HG03558 (cell line): ENCODE data around the gene LASP1.

Experiments used
- ATAC-seq: cut with Tn5 transposase; IDR thresholded peaks from one replicate; pipeline ENCODE4 v1.9.1; 2021; ENCODE audit warnings: moderate number of reproducible peaks; ENCODE audit not compliant: unreplicated experiment; ENCODE audit errors: extremely low read depth

Gene LASP1

DNA sequence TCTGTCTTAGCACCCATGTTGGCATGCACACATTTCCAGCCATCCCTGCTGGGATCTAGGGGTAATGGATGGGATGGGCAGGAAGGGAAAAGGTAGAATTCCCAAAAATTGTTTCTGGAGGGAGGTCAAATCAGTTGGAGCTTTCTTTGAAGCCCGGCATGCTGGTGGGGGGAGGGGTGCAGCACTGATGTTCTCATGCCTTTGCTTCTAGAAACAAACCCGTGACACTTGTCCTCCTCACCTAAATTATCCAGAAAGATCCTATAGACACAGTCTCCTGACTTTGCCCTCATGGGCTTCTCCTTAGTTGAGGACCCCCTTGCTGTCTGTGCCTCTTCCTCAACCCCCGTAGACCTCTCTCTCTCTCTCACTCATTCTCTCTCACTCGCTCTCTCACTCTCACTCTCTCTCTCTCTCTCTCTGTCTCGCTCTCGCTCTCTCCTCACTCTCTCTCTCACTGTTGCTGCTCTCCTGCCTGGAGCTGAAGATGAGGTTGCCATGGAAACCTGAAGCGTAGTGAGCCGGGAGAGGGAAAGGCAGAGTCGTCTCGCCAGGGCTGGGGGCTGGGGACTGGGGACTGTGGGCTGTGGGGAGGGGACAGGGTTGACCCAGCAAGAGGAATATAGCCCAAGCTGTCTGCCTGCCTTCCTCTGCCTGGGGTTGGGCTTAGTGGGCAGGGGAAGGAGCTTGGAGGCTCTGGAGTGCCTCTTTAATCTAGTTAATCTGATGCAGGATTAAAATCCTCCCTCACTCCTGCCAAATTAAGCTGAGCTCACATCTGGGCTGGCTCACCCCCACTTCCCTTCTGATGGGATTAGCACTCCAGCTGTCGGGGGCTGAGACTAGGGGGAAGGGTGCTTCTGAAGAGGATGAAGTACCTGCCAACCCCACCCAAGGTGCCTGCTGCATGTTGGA, 16.1 kb downstream of the LASP1 start:
- ATAC-seq: no peak

DNA sequence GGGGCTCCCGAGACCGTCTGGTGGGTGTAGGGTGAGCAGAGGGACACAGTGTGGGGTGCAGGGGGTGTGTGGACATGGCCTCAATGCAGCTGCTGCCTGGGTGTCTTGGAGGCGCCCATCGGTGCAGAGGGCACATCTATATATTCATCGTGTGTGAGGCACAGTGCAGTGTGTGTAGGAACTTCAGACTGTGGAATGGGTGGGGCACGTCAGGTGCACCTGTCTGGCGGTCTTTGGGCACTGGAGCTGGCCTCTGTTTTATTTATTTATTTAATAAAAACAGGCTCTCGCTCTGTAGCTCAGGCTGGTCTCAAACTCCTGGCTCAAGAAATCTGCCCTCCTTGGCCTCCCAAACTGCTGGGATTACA, 16.8 kb downstream of the LASP1 start:
- ATAC-seq: no peak

DNA sequence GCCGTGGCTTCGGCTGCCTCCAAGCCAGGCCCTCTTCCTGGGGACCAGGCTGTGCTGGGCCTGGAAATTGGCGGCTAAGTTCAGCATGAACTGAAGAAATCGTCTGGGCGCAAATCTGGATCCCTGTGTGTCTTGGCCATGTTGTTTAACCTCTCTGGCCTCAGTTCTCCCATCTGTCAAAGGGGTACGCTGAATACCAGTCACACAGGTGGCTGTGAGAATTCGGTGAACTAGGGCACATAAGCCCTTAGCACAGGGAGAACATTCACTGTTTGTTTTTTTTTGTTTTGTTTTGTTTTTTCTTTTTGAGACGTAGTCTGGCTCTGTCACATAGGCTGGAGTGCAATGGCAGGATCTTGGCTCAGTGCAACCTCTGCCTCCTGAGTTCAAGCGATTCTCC, 19.0 kb downstream of the LASP1 start:
- ATAC-seq: no peak

GRCh38 chr17:38889745-38890409, 20.0 kb downstream of the LASP1 start:
- no peak for ATAC-seq

DNA sequence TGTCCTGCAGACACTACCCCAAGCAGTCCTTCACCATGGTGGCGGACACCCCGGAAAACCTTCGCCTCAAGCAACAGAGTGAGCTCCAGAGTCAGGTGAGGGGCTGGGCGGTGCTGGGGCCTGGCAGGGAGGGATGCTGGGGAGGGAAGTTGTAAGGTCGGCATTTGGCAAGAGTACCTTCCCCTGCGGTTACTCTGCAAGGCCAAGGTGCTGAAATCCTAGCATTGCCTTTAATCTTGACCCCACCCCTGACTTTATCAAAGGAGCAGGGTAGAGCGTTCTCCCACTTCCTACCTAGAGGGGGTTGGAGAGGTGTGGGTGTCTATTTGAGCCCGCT, 20.5 kb downstream of the LASP1 start:
- no peak for ATAC-seq

DNA sequence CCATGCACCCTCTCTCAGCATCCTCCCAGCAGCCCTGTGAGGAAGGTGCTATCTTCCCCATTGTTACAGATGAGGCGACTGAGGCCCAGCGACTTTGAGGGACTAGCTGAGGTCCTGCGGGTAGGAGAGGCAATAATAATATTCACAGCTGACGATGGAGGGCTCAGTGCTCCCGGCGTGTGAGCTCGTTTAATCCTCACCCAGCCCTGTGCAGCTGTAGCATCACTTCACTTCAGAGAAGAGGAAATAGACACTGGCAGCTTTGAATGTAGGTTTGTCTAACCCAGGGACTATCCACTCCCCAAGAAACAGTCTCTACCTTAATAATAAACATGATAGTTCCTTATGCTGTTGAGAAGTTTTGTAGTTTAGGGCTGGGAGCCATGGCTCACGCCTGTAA, 21.6 kb downstream of the LASP1 start:
- no peak for ATAC-seq

DNA sequence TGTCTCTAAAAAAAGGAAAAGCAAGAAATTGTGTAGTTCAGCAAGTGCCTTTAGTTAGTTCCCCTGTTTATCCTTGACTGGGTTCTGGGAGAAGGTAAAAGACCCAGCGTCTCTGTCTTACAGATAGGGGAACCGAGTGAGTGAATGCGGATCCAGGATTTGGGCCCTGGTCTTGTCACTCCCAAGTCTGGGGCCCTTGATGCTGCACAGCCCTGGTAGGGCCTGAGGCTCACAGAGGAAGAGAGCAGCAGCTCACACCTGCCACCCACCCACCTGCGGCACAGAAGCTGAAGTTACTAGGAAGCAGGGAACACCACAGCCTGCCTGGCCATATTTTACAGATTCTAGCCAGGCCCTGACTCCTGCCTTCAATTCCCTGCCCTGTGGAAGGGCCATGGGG, 22.2 kb downstream of the LASP1 start:
- ATAC-seq: no peak

DNA sequence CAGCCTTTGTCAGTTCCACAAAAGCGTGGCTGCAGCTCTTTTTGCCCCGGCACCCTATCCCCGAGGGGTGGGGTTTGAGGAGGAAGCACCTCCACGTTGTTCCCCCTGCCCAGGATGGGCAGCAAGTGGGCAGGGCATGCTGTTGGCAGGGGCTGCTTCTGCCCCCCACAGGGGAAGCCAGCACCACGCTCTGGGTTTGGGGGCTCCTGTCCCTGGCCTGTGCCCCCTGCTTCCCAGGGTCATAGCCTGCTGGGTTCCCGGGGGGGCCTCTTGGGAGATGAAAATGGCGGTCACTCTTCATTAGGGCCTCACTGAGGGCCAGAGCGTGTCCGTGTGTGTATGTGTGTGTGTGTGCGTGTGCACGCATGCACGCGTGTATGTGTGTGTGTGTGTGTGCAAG, 22.8 kb downstream of the LASP1 start:
- no peak for ATAC-seq

- ATAC-seq: no peak
Observed at GRCh38 chr17:38893113-38893512, 23.3 kb downstream of the LASP1 start.

DNA sequence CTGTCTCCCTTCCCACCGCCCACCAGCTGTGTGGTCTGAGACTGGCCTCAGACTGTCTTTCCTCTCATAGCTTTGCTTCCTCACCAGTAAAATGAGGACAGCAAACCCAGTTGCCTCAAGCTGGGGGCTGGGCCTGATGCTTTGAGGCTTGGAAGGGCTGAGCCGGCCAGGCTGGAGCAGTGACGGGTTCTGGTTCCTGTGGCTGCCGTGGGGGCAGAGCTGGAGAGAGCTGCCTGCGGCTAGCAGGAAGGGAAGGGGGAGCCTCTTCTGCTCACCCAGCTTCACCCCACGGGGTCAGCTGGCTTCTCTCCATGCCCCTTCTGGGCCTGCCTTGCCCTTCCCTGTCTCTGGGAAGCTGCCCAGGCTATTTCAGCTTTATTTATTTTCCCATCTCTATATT, 23.7 kb downstream of the LASP1 start:
- no peak for ATAC-seq

GRCh38 chr17:38894276-38894675, 24.4 kb downstream of the LASP1 start:
- ATAC-seq: no peak

GRCh38 chr17:38896346-38896954, 26.6 kb downstream of the LASP1 start:
- no peak for ATAC-seq

GRCh38 chr17:38897176-38897575, 27.3 kb downstream of the LASP1 start:
- no peak for ATAC-seq

DNA sequence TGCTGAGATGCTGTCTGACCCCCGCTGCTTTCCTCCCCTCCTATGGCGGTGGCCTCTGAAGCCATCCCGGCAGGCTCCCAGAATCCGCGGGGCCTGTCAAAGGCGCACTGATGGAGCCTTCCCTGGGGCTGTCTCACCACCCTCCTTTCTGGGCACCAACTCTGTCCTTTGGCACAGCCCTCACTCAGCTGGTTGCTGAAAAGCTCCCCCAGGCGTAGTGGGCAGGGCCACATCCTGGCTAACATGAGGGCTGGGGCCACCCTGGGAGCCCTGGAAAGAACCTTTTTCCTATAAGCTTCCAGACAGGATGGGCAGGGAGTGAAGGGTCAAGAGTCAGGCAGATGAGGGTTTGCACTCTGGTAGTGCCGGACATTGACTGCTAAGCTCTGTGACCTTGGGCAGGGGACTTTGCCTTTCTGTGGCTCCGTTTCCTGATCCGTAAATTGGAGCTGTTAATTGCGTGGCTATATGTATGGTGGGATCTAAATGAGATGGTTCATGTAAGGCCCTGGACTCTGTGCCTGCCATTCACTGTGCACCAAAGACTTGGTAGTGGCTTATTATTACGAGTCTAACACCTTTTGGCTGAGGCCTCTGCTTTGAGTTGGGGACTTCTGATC, 27.9 kb downstream of the LASP1 start:
- ATAC-seq: no peak

GRCh38 chr17:38898291-38898679, 28.4 kb downstream of the LASP1 start:
- no peak for ATAC-seq

DNA sequence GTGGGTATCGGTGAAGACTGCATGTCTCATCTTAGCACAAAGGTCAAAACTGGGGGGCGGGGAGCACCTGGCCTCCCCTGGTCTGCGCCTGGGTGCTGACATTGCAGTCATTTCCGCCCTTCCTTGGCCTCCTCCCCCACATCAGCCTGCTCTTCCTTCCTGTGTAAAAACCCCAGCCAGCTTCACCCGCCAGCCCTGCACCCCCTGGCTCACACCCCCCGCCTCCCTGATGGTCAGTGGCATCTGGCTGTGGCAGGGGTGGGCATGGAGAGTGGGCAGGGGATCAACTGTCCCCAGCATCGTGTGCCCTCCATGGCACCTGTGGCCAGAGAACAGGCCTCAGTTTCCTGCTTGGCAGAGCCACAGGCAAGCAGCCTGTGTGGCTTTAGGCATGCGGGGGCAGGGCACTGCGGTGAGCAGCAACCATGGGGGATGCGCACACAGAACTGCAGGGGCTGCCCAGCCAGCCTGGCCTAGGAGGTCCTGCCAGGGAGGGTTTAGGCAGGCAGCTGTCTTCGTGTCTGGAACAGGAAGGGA, 29.0 kb downstream of the LASP1 start:
- no peak for ATAC-seq

DNA sequence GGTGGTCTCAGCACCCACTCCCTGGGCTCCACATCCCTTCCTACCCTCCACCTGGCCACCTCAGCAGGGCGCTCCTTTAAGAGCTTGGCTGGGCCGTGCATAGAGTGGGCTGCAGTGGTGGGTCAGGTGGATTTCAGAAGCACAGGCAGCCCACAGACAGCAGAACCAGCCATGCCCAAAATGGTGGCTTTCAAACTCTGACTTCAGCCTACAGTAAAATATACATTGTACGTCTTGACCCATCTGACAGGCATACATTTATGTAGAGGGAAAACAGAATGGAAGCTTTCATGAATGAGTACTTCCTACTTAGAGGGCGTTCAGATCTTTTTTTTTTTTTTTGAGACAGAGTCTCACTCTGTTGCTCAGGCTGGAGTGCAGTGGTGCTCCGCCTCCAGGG, 29.6 kb downstream of the LASP1 start:
- ATAC-seq: no peak

DNA sequence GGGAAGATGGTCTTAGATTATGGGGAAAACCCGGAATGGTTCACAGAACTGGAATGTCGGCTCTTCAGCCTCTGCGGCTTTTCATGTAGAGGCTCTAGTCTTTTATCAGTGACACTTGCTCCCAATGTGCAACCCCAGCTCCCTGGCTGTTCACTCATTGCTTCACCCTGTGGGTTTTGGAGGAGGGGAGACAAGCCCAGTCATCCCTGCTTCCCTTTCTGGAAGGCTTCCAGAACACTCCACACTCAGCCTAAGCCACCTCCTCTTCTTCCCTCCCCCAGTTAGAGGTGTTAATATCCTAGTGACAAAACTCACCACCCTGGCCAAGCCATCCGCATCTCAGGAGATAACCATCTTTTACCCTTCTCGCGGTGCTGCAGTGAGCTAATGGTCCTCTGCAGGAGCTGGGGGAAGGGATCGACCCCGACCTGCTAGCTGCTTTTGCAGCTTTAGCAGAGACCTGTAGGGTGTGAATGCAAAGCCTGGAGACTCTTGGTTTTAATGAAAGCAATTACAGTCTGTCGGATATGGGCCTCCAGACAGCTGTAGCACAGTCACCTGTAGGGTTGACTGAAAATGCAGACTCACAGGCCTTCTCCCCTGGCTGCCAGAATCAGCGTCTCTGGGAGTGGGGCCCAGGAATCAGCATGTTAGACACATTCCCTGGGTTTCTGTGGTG, 31.3 kb downstream of the LASP1 start:
- no peak for ATAC-seq

GRCh38 chr17:38903404-38903803, 33.5 kb downstream of the LASP1 start:
- no peak for ATAC-seq

GRCh38 chr17:38904892-38905291, 35.0 kb downstream of the LASP1 start:
- no peak for ATAC-seq
